ENCODE results near the gene PMEL. TPM values are rescaled to one million over a fixed set of nuclear protein-coding genes. Genes with fewer than 3 reads are reported as not detected.
"Not testable (repeated sequence)": the region's sequence is repeated elsewhere in the genome, so short reads cannot be mapped to it uniquely, and the experiment has no call there.

The PMEL gene
- total RNA-seq, 1 experiment from 2014 or later = 5.8 TPM

- Histone ChIP-seq H3K36me3 (ENCODE audit: control insufficient read depth in 1 of 2, insufficient read depth in 2 of 2, low read length in 2 of 2) (peaks cover 2 to 14% of the 10 kb centered on the region in 2 experiments; a peak in 1 of 4 replicates), H2AFZ (ENCODE audit: low read depth, low read length, poor library complexity, severe bottlenecking) (no peak overlapping the region), H4K20me1 (ENCODE audit: insufficient read depth) (no peaks in the 10 kb centered on the region), H3K27ac (ENCODE audit: low read depth, low read length) (no peak overlapping the region), H3K9me2 (ENCODE audit: insufficient read depth) (no peaks in the 10 kb centered on the region), H3K4me3 (replicated peaks in 1 of 2; ENCODE audit: low read depth in 1 of 2, low read length in 2 of 2) (no peak overlapping the region), H3K79me2 (ENCODE audit: insufficient read depth, low read length) (no peaks in the 10 kb centered on the region), H3K9ac (ENCODE audit: low read length) (no peak overlapping the region), H3K27me3 (ENCODE audit: insufficient read depth, low read length) (no peaks in the 10 kb centered on the region), H3K4me1 (ENCODE audit: control insufficient read depth in 1 of 2, insufficient read depth in 2 of 2, low read length in 2 of 2) (peaks cover 10 to 21% of the 10 kb centered on the region in 2 experiments), H3K9me3 (ENCODE audit: control insufficient read depth in 1 of 2, insufficient read depth in 1 of 2, low read depth in 1 of 2, low read length in 2 of 2) (no peaks in the 10 kb centered on the region), H3K4me2 (ENCODE audit: low read length) (no peak overlapping the region)
- DNase-seq (ENCODE audit: low read depth, low spot score) = no peak
- CTCF ChIA-PET = no interaction called here
- no peak for ATAC-seq
- RAD21 ChIA-PET (ENCODE audit: low non-redundant PET in 1 of 2, low total read pairs in 2 of 2, uncharacterized antibody in 2 of 2, unreplicated experiment in 2 of 2) = no interaction called here
- POLR2A ChIA-PET = no interaction called here
- TF ChIP-seq CBX3 (IDR thresholded peaks at IDR 0.05; ENCODE audit: low read depth) (no peak), ELF1 (IDR thresholded peaks at IDR 0.05; ENCODE audit: borderline replicate concordance, low read depth) (no peak), ATF3 (IDR thresholded peaks at IDR 0.05) (no peak), YY1 (IDR thresholded peaks at IDR 0.05; ENCODE audit: extremely low read depth, insufficient replicate concordance, low read depth, low read length) (no peak), EZH2phosphoT487 (IDR thresholded peaks at IDR 0.05; ENCODE audit: borderline replicate concordance) (no peak), SIN3A (IDR thresholded peaks at IDR 0.05; ENCODE audit: low read depth) (no peak), POLR2A (IDR thresholded peaks at IDR 0.05; ENCODE audit: borderline replicate concordance, extremely low read depth, insufficient read depth, insufficient read length) (no peak), CTCF (IDR thresholded peaks at IDR 0.05 in 2 of 3, conservative IDR thresholded peaks at IDR 0.05 in 1 of 3; ENCODE audit: borderline replicate concordance in 1 of 3, insufficient read depth in 1 of 3, low read depth in 2 of 3, low read length in 2 of 3) (no peak), RAD21 (IDR thresholded peaks at IDR 0.05; ENCODE audit: low read depth) (no peak), ZFX (IDR thresholded peaks at IDR 0.05) (no peak), CEBPB (IDR thresholded peaks at IDR 0.05; ENCODE audit: low read depth) (no peak)
- intact Hi-C loops (cut with micrococcal nuclease) = no loop called here
- no TSS peak for BruUV-seq (replicated peaks)
Measured at GRCh38 chr12:56004211-56004610, 38.4 kb upstream of the PMEL start.

- H3K27ac ChIP-seq (ENCODE audit: low read depth, low read length); RAD21 ChIA-PET (ENCODE audit: low non-redundant PET in 1 of 2, low total read pairs in 2 of 2, uncharacterized antibody in 2 of 2, unreplicated experiment in 2 of 2); ATAC-seq; H2AFZ ChIP-seq (ENCODE audit: low read depth, low read length, poor library complexity, severe bottlenecking); H3K4me3 ChIP-seq (replicated peaks in 1 of 2; ENCODE audit: low read depth in 1 of 2, low read length in 2 of 2); H3K9me2 ChIP-seq (ENCODE audit: insufficient read depth); intact Hi-C loops (cut with micrococcal nuclease); BruUV-seq (replicated peaks); H3K27me3 ChIP-seq (ENCODE audit: insufficient read depth, low read length); CTCF ChIA-PET; H3K79me2 ChIP-seq (ENCODE audit: insufficient read depth, low read length); DNase-seq (ENCODE audit: low read depth, low spot score); H3K9me3 ChIP-seq (ENCODE audit: control insufficient read depth in 1 of 2, insufficient read depth in 1 of 2, low read depth in 1 of 2, low read length in 2 of 2); H3K9ac ChIP-seq (ENCODE audit: low read length); H4K20me1 ChIP-seq (ENCODE audit: insufficient read depth); H3K4me2 ChIP-seq (ENCODE audit: low read length): not testable (repeated sequence)
- peaks cover 10 to 21% of the 10 kb centered on the region in 2 experiments for H3K4me1 ChIP-seq (ENCODE audit: control insufficient read depth in 1 of 2, insufficient read depth in 2 of 2, low read length in 2 of 2)
- peaks cover 2 to 14% of the 10 kb centered on the region in 2 experiments; a peak in 1 of 4 replicates for H3K36me3 ChIP-seq (ENCODE audit: control insufficient read depth in 1 of 2, insufficient read depth in 2 of 2, low read length in 2 of 2)
- POLR2A ChIA-PET = interaction anchor here (0.7 kb wide), 1 partner anchor 115 kb away, joined by 3 read pairs; the partner anchor contains the start of gene ZC3H10
Measured at GRCh38 chr12:56003376-56003775, 37.5 kb upstream of the PMEL start.
